HEK293 (cell line): ENCODE results near the gene RDX.

Experiments
- CTCF ChIA-PET: fragments of 350-600 bp; formaldehyde crosslinking; extraction: SDS; loops from one replicate; lab custom pipeline; 2021; ENCODE audit warnings: antibody characterized with exemption; lab: Yijun Ruan, JAX
- POLR2A ChIA-PET: fragments of 300-600 bp; formaldehyde crosslinking; extraction: SDS; loops from one replicate; lab custom pipeline; 2020; ENCODE audit warnings: antibody characterized with exemption, inconsistent platforms; lab: Yijun Ruan, JAX
- H3K27ac ChIP-seq: fragments of 200-500 bp; sonication (Bioruptor generic); 2 replicates; pipeline ENCODE4 v1.5.1; 2014; ENCODE audit warnings: low read depth, low read length, control low read depth, inconsistent platforms; ENCODE audit errors: extremely low read depth
- H3K36me3 ChIP-seq, 2 experiments: fragments of 200-500 bp in 1 of 2; sonication (Bioruptor generic) in 1 of 2; 1 replicate in 1 of 2; 2 replicates in 1 of 2; pipeline ENCODE4 v1.5.1; 2014 to 2017; ENCODE audit warnings: inconsistent platforms in 2 of 2, low read length in 2 of 2; ENCODE audit not compliant: control insufficient read depth in 2 of 2, insufficient read depth in 1 of 2
- H3K4me1 ChIP-seq: fragments of 200-500 bp; sonication (Bioruptor generic); 2 replicates; pipeline ENCODE4 v1.5.1; 2014; ENCODE audit warnings: mild to moderate bottlenecking, low read length, inconsistent platforms; ENCODE audit not compliant: control insufficient read depth, insufficient read depth
- H3K4me3 ChIP-seq: 2 replicates; pipeline ENCODE4 v1.5.1; 2011; ENCODE audit warnings: low read depth, mild to moderate bottlenecking, control low read depth, low read length, moderate library complexity
- H3K9me3 ChIP-seq: fragments of 200-500 bp; sonication (Bioruptor generic); 2 replicates; pipeline ENCODE4 v1.5.1; 2014; ENCODE audit warnings: low read depth, low read length, inconsistent platforms; ENCODE audit not compliant: control insufficient read depth, insufficient read depth
- OVOL3 ChIP-seq: fragments of 450-650 bp; formaldehyde crosslinking; IDR thresholded peaks from 2 replicates; pipeline ENCODE4 v1.5.1; 2016; ENCODE audit warnings: missing biosample characterization, missing genetic modification characterization
- PRDM10 ChIP-seq: fragments of 450-650 bp; formaldehyde crosslinking; IDR thresholded peaks from 2 replicates; pipeline ENCODE4 v1.5.1; 2016; ENCODE audit warnings: missing biosample characterization, missing genetic modification characterization
- PRDM4 ChIP-seq: fragments of 450-650 bp; formaldehyde crosslinking; IDR thresholded peaks from 2 replicates; pipeline ENCODE4 v1.5.1; 2017; ENCODE audit warnings: missing biosample characterization, missing genetic modification characterization
- PRDM6 ChIP-seq: fragments of 450-650 bp; formaldehyde crosslinking; IDR thresholded peaks from 2 replicates; pipeline ENCODE4 v1.5.1; 2017; ENCODE audit warnings: missing biosample characterization, missing genetic modification characterization
- RBAK ChIP-seq: fragments of 450-650 bp; formaldehyde crosslinking; IDR thresholded peaks from 2 replicates; pipeline ENCODE4 v1.5.1; 2016; ENCODE audit warnings: missing biosample characterization, missing genetic modification characterization
- REST ChIP-seq: fragments of 450-650 bp; formaldehyde crosslinking; IDR thresholded peaks from 2 replicates; pipeline ENCODE4 v1.5.1; 2016; ENCODE audit warnings: missing biosample characterization, missing genetic modification characterization
- WT1 ChIP-seq: fragments of 450-650 bp; formaldehyde crosslinking; IDR thresholded peaks from 2 replicates; pipeline ENCODE4 v1.5.1; 2016; ENCODE audit warnings: missing biosample characterization, missing genetic modification characterization
- YY1 ChIP-seq: fragments of 450-650 bp; formaldehyde crosslinking; IDR thresholded peaks from 2 replicates; pipeline ENCODE4 v1.5.1; 2018; ENCODE audit warnings: missing biosample characterization, missing genetic modification characterization
- ZBTB1 ChIP-seq: fragments of 450-650 bp; formaldehyde crosslinking; IDR thresholded peaks from 2 replicates; pipeline ENCODE4 v1.5.1; 2016; ENCODE audit warnings: missing biosample characterization, missing genetic modification characterization
- ZFP3 ChIP-seq: fragments of 450-650 bp; formaldehyde crosslinking; IDR thresholded peaks from 2 replicates; pipeline ENCODE4 v1.5.1; 2016; ENCODE audit warnings: low read depth, missing biosample characterization, missing genetic modification characterization
- ZFP41 ChIP-seq: fragments of 450-650 bp; formaldehyde crosslinking; IDR thresholded peaks from 2 replicates; pipeline ENCODE4 v1.5.1; 2016; ENCODE audit warnings: missing biosample characterization, missing genetic modification characterization, borderline replicate concordance
- ZFP69B ChIP-seq: fragments of 450-650 bp; formaldehyde crosslinking; IDR thresholded peaks from 2 replicates; pipeline ENCODE4 v1.5.1; 2016; ENCODE audit warnings: missing biosample characterization, missing genetic modification characterization
- ZNF175 ChIP-seq: fragments of 450-650 bp; formaldehyde crosslinking; IDR thresholded peaks from 2 replicates; pipeline ENCODE4 v1.5.1; 2016; ENCODE audit warnings: missing biosample characterization, missing genetic modification characterization
- ZNF24 ChIP-seq: fragments of 450-650 bp; formaldehyde crosslinking; IDR thresholded peaks from 2 replicates; pipeline ENCODE4 v1.5.1; 2016; ENCODE audit warnings: missing biosample characterization, missing genetic modification characterization
- ZNF248 ChIP-seq: fragments of 450-650 bp; formaldehyde crosslinking; IDR thresholded peaks from 2 replicates; pipeline ENCODE4 v1.5.1; 2017; ENCODE audit warnings: missing biosample characterization, missing genetic modification characterization
- ZNF513 ChIP-seq: fragments of 450-650 bp; IDR thresholded peaks from 2 replicates; pipeline ENCODE4 v1.5.1; 2018; ENCODE audit warnings: missing biosample characterization, missing genetic modification characterization
- ZNF530 ChIP-seq: fragments of 450-650 bp; formaldehyde crosslinking; IDR thresholded peaks from 2 replicates; pipeline ENCODE4 v1.5.1; 2016; ENCODE audit warnings: low read depth, missing biosample characterization, missing genetic modification characterization
- ZNF621 ChIP-seq: fragments of 450-650 bp; formaldehyde crosslinking; IDR thresholded peaks from 2 replicates; pipeline ENCODE4 v1.5.1; 2017; ENCODE audit warnings: missing biosample characterization, missing genetic modification characterization
- ZNF626 ChIP-seq: fragments of 450-650 bp; sonication (Bioruptor Pico); formaldehyde crosslinking; IDR thresholded peaks from 2 replicates; pipeline ENCODE4 v1.5.1; 2018; ENCODE audit warnings: missing biosample characterization, missing genetic modification characterization, inconsistent platforms
- ZNF701 ChIP-seq: fragments of 450-650 bp; formaldehyde crosslinking; IDR thresholded peaks from 2 replicates; pipeline ENCODE4 v1.5.1; 2016; ENCODE audit warnings: missing biosample characterization, missing genetic modification characterization

RDX gene

GRCh38 chr11:110169738-110170137 lies 126.7 kb downstream of the RDX start:
- TF ChIP-seq WT1 (tag by site-specific recombination) (no peak), ZNF701 (no peak), PRDM4 (tag by site-specific recombination) (no peak), OVOL3 (tag by site-specific recombination) (no peak), ZFP3 (tag by site-specific recombination) (no peak), ZFP41 (tag by site-specific recombination) (no peak), YY1 (no peak), PRDM6 (tag by site-specific recombination) (no peak), ZNF24 (no peak)
- Histone ChIP-seq H3K4me3 (no peak overlapping the region), H3K9me3 (no peaks in the 10 kb centered on the region), H3K4me1 (no peaks in the 10 kb centered on the region), H3K36me3 (peaks cover 0 to 19% of the 10 kb centered on the region in 2 experiments; a peak in 1 of 3 replicates), H3K27ac (no peak overlapping the region)
- ChIA-PET CTCF (interaction anchor here (0.5 kb wide), 1 partner anchor 1707 kb away, joined by 3 read pairs; no protein-coding TSS in a partner anchor), POLR2A (no interaction called here)

- H3K9me3 ChIP-seq, result no peaks in the 10 kb centered on the region
- ChIA-PET POLR2A (no interaction called here), CTCF (interaction anchor here (0.6 kb wide), 1 partner anchor 1263 kb away, joined by 3 read pairs; no protein-coding TSS in a partner anchor)
- no peaks in the 10 kb centered on the region for H3K4me1 ChIP-seq
- no peak overlapping the region for H3K4me3 ChIP-seq
- no peak overlapping the region for H3K27ac ChIP-seq
- peaks cover 0 to 34% of the 10 kb centered on the region in 2 experiments; a peak in 1 of 3 replicates for H3K36me3 ChIP-seq
- TF ChIP-seq ZFP69B (tag by site-specific recombination) (no peak), RBAK (tag by site-specific recombination) (no peak), ZNF530 (no peak), ZNF248 (tag by site-specific recombination) (no peak), PRDM10 (no peak), ZBTB1 (tag by site-specific recombination) (no peak), REST (tag by site-specific recombination) (no peak), ZNF626 (no peak), ZNF175 (tag by site-specific recombination) (no peak), ZNF621 (tag by site-specific recombination) (no peak), ZNF513 (tag by site-specific recombination) (no peak)
Measured at GRCh38 chr11:110168033-110168803, 128.2 kb downstream of the RDX start.
